ENCODE data around the gene WDFY2.

DNA sequence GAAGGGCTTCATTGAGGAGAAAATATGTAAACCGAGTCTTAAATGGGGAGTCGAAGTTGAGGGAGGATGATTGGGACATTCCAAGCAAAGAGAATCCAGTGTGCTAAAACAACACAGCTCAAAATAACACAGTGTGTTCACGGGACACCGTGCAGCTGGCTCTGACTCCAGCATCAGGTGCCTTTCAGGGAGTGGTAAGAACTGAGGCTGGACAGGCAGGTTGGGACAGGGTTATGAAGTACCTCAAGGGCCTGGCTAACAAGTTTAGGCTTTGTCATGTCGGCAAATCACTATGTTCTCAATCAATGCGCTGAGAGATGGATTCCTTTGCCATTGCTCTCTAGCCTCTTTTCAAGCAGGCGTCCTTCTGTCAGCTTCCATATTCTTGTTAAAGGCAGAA, 27.5 kb upstream of the WDFY2 start:
- no peak for TF ChIP-seq POLR2A (IDR thresholded peaks at IDR 0.05)
- TF ChIP-seq, protein P1, sequence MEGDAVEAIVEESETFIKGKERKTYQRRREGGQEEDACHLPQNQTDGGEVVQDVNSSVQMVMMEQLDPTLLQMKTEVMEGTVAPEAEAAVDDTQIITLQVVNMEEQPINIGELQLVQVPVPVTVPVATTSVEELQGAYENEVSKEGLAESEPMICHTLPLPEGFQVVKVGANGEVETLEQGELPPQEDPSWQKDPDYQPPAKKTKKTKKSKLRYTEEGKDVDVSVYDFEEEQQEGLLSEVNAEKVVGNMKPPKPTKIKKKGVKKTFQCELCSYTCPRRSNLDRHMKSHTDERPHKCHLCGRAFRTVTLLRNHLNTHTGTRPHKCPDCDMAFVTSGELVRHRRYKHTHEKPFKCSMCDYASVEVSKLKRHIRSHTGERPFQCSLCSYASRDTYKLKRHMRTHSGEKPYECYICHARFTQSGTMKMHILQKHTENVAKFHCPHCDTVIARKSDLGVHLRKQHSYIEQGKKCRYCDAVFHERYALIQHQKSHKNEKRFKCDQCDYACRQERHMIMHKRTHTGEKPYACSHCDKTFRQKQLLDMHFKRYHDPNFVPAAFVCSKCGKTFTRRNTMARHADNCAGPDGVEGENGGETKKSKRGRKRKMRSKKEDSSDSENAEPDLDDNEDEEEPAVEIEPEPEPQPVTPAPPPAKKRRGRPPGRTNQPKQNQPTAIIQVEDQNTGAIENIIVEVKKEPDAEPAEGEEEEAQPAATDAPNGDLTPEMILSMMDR (IDR thresholded peaks at IDR 0.05), result no peak
